ENCODE results near the gene GRIN2B. TPM values are rescaled to one million over a fixed set of nuclear protein-coding genes. Genes with fewer than 3 reads are reported as not detected.

The GRIN2B gene
- total RNA-seq, 2 donors from 2014 or later: under 0.01 TPM

DNA sequence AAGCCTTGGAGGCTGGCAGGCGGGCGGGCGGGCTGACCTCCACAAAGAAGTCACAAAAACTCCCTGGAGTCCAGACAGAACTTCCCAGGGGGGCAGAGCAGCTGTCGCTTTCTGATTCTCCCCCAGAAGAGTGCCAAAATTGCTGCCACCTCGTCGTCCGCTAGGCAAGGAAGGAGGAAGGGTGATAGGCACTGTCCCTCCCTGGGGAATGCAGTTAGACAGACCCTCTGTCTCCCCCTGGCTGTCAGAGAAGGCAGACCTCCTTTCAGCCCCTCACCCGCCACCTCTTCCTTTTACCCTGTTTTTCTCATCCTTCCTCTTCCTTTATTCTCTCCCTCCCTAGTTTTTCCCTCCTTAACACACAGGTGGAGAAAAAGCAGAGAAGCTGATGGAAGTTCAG is 18.7 kb downstream of the GRIN2B start:
- Histone ChIP-seq H3K9me3 (no peaks in the 10 kb centered on the region), H3K4me3 (no peak overlapping the region), H3K4me1 (no peaks in the 10 kb centered on the region), H3K36me3 (replicated peaks in 1 of 2; ENCODE audit: insufficient read depth in 1 of 2, low read depth in 2 of 2) (no peaks in the 10 kb centered on the region), H3K27me3 (no peaks in the 10 kb centered on the region), H3K27ac (no peak overlapping the region)
- peak in 1 of 4 donors; percentile 22 for DNase-seq
- intact Hi-C loops (cut with DNase I): no loop called here
- WGBS, 2 donors: 57 to 75% methylated on average over 8 of the region's 8 CpGs
- ATAC-seq: no peak
- TF ChIP-seq, protein P1, sequence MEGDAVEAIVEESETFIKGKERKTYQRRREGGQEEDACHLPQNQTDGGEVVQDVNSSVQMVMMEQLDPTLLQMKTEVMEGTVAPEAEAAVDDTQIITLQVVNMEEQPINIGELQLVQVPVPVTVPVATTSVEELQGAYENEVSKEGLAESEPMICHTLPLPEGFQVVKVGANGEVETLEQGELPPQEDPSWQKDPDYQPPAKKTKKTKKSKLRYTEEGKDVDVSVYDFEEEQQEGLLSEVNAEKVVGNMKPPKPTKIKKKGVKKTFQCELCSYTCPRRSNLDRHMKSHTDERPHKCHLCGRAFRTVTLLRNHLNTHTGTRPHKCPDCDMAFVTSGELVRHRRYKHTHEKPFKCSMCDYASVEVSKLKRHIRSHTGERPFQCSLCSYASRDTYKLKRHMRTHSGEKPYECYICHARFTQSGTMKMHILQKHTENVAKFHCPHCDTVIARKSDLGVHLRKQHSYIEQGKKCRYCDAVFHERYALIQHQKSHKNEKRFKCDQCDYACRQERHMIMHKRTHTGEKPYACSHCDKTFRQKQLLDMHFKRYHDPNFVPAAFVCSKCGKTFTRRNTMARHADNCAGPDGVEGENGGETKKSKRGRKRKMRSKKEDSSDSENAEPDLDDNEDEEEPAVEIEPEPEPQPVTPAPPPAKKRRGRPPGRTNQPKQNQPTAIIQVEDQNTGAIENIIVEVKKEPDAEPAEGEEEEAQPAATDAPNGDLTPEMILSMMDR (IDR thresholded peaks at IDR 0.05): peak in 2 of 7 experiments; percentile 11 to 35
- no peak for TF ChIP-seq POLR2A (IDR thresholded peaks at IDR 0.05)

DNA sequence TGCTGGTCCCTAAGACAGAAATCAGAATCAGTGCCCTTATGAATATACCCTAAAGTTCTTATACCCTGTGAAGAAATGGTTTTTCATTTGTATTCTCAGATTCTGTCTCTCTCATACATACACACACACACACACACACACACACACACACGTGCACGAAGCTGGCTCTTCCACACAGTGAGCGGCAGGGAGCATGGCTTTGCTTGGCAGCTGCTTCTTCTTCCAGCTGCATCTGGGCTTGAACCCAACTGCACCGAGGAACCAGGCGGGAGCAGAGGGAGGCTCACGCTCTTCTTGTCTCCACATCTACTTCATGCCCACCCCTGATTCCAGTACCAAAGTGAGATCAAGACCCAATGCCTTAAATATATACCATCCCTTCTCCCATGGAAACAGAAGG is 19.4 kb downstream of the GRIN2B start:
- ATAC-seq (no peak), DNase-seq (no peak)
- no peak overlapping the region for H3K4me3 ChIP-seq
- intact Hi-C loops (cut with DNase I): no loop called here
- TF ChIP-seq POLR2A (IDR thresholded peaks at IDR 0.05): no peak
- TF ChIP-seq, protein P1 (IDR thresholded peaks at IDR 0.05): no peak
- H3K36me3 ChIP-seq (replicated peaks in 1 of 2; ENCODE audit: insufficient read depth in 1 of 2, low read depth in 2 of 2): no peaks in the 10 kb centered on the region
- H3K4me1 ChIP-seq: no peaks in the 10 kb centered on the region
- no peaks in the 10 kb centered on the region for H3K9me3 ChIP-seq
- H3K27ac ChIP-seq: no peak overlapping the region
- H3K27me3 ChIP-seq: no peaks in the 10 kb centered on the region
- WGBS, 2 donors: 46 to 58% methylated on average over 6 of the region's 6 CpGs

DNA sequence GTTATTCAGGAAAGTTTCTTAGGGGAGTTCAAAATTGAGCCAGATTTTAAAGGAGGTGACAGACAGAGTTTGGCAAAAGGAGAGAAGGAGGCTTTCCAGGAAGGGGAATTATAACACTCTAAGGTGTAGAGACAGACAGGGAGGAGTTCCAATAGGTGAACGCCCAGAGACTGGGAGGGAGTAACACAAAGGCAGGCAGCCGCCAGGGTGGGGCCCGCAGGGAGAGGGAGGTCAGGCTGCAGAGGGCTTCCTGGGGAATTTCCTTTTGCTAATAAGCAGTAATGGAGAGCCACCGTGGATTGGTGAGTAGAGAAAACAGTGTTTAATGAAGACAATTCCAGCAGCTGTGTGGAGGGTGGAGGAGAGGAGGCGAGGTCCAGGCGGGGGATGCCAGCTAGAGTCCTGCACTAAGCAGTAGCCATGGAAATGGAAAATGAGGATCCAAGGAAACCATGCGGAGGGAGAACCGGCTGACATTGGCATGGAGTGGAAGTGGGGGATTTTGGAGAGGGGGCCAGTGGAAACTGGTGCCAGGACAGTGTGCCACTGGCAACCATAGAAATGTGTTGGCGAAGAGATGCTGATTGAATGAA is 22.2 kb downstream of the GRIN2B start:
- Histone ChIP-seq H3K9me3 (no peaks in the 10 kb centered on the region), H3K27ac (no peak overlapping the region), H3K27me3 (no peaks in the 10 kb centered on the region), H3K4me1 (no peaks in the 10 kb centered on the region), H3K36me3 (replicated peaks in 1 of 2; ENCODE audit: insufficient read depth in 1 of 2, low read depth in 2 of 2) (no peaks in the 10 kb centered on the region), H3K4me3 (no peak overlapping the region)
- 53 to 54% methylated on average over 9 of the region's 9 CpGs for WGBS, 2 donors
- ATAC-seq (no peak), DNase-seq (no peak)
- TF ChIP-seq POLR2A (IDR thresholded peaks at IDR 0.05): no peak
- TF ChIP-seq, protein P1 (IDR thresholded peaks at IDR 0.05): no peak
- intact Hi-C loops (cut with DNase I): no loop called here

DNA sequence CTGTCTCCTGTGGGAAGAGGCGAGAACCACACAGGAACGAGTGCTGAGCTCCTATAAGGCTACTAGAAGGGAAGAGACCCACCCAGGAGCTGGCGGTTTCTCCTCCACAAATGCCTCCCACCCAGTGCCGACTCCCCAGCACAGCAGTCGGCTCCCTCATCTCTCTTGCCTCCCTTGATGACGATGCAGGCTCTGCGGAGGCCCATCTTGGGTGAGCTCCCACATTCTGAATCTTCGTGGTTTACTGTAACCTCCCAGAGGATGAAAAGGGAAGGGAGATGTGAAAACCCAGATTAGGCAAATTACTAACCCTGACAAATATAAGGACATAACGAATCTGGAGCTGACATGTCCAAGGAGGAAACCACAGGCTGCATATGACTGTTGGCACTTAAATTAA is 23.8 kb downstream of the GRIN2B start:
- TF ChIP-seq, protein P1 (IDR thresholded peaks at IDR 0.05): no peak
- no peaks in the 10 kb centered on the region for H3K36me3 ChIP-seq (replicated peaks in 1 of 2; ENCODE audit: insufficient read depth in 1 of 2, low read depth in 2 of 2)
- no peak for ATAC-seq
- H3K4me3 ChIP-seq: no peak overlapping the region
- 55 to 66% methylated on average over 9 of the region's 9 CpGs for WGBS, 2 donors
- no peaks in the 10 kb centered on the region for H3K27me3 ChIP-seq
- no peak overlapping the region for H3K27ac ChIP-seq
- H3K9me3 ChIP-seq: no peaks in the 10 kb centered on the region
- intact Hi-C loops (cut with DNase I): no loop called here
- no peak for DNase-seq
- H3K4me1 ChIP-seq: no peaks in the 10 kb centered on the region

DNA sequence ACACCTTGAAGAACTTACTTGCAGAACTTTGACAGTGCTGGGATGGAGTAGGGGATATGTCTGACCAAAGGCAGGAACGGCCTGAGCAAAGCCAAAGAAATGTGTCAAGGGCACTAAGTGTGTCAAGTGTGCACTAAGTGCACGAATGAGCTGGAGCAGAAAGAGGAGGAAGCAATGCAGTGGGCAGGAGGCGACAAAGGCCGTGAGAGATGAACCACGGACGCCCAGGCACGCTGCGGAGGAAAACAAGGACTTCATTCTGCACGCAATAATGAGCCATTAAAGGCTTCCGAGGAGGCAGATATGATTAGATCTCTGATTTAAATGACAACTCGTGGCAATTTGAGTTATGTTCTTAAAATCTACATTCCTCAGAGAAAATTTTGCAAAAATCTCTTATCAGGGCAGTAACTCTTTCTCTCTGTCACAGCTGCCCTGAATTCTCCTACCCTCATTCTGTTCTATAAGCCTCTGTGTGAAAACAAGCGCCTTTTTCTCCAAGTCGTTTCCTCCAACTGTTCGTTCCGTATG is 25.3 kb downstream of the GRIN2B start:
- 63% methylated on average over 15 of the region's 15 CpGs for WGBS, 2 donors
- H3K4me1 ChIP-seq: no peaks in the 10 kb centered on the region
- intact Hi-C loops (cut with DNase I): no loop called here
- no peaks in the 10 kb centered on the region for H3K27me3 ChIP-seq
- no peak overlapping the region for H3K27ac ChIP-seq
- no peak for TF ChIP-seq POLR2A (IDR thresholded peaks at IDR 0.05)
- TF ChIP-seq, protein P1 (IDR thresholded peaks at IDR 0.05): no peak
- no peak overlapping the region for H3K4me3 ChIP-seq
- no peaks in the 10 kb centered on the region for H3K9me3 ChIP-seq
- DNase-seq (no peak), ATAC-seq (no peak)
- no peaks in the 10 kb centered on the region for H3K36me3 ChIP-seq (replicated peaks in 1 of 2; ENCODE audit: insufficient read depth in 1 of 2, low read depth in 2 of 2)
